ENCODE measurements around the gene TRIM25.

TRIM25 gene

DNA sequence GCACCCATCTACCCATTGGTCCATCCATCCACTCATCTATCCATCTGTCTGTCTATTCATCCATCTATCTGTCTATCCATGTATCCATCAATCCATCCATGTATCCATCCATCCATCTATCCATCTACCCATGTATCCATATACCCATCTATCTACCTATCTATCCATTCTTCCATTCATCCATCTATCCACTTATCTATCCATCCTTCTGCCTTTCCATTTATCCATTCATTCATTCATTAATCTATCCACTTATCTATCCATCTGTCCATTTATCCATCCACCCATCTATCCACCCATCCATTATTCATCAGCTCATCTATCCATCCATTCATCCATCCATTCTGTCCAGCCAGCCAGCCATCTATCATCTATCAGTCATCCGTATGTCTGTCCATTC lies 21.5 kb downstream of the TRIM25 start:
- DNase-seq = no peak

DNA sequence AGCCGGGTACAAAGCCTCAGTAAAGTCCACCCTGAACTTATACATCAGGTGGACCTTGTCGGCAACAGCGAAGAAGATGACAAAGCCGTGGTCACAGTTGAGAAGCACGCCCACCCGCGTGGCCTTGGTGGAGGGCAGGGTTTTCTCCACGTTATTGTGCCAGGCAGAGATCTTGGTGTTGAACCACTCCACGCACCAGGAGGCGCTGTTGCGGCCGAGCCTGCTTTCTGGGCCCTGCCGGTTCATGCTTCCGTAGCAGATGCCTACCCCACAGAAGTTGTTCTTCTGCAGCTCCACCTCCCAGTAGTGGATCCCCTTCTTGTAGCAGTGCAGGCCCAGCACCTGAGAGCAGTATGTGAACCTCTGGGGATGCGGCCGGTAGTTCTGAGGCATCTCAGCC lies 22.1 kb downstream of the TRIM25 start:
- no peak for DNase-seq

DNA sequence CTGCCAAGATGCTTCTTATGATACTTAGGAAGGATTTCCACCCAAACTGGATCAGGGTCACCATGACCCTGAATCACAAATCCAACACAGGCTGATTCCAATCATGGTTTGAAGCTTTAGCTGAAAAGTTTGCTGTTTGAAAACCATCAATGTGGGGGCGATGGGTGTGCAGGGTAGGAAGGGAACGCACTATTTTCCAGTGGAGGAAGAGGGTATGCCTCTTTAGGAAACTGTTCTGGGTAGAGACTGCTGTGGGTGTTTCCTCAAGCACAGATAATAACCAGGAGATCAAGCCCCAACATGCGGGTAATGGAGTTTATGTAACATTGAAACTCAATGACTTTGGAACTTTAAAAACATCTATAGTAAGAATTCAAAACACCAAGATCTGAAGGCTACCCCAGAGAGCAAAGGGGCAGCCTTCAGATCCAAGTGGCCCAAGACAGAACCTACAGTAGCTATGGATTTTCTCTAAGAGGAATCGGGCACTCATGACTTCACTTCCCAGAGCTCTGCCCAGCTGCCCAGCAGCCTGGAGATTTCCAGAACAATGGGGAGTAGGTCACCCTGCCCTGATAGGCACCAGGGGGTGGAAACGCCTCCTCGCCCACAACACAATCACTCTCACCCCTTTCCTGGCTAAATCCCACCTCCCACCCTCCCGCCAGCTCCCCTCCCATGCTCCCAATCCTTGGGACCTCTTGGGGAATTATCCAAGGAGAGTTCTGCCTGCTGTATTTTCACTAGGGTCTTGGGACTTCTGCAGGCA lies 22.8 kb downstream of the TRIM25 start:
- no peak for DNase-seq

DNA sequence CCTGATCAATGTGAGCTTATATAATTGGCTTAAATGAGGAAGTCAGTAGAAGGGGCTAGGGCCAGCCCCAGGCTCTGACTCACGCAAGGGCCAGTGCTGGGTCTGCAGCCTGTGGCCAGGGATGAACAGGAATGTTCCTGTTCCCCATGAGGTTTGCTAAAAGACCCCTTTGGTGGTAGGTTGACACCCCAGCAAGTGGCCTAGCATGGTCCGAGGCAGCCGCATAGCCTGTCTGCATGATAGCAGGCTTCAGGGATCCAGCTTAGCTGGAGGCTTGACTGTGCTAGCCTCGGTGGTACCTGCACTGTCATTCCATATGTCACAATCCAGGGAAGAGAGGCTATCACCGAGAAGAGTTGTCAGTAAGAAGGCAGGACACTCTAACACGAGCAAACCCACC lies 23.5 kb downstream of the TRIM25 start:
- DNase-seq = no peak

DNA sequence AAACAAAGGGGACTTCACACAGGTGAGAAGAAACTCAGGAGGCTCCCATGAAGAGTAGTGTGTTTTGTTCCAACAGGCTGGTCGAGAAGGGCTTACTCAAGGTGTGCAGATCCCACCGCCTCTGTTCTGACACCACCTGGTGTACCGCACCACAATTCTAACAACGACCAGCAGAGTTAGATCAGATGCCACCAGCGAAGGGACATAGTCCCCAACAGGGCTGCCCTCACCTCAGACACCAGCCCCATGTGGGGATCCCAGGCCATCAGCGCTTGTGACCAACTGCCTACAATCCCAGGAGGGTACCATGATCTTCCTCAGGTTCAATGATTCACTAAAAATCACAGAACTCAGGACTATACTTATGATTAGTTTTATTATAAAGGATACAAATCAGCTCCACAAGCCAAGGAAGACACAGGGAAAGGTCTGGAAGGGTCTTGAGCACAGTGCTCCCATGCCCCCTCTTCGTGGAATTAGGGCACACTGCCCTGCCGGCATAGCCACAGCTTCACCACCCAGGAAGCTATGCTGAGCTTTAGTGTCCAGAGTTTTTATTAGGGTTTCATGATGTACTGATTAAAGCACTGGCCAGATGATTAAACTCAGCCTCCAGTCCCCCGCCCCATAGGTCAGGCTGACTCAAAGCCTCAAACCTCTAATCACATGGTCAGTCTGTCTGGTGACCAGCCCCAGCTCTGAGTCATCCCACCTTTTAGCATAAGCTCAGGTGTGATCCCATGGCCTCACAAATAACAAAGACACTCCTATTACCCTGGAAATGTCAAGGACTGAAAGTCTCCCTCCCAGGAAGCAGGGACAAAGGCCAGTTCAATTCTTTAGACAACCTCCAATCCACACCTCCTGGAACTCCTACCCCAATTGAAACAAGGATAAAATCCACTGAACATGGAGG lies 26.0 kb downstream of the TRIM25 start:
- DNase-seq = no peak

DNA sequence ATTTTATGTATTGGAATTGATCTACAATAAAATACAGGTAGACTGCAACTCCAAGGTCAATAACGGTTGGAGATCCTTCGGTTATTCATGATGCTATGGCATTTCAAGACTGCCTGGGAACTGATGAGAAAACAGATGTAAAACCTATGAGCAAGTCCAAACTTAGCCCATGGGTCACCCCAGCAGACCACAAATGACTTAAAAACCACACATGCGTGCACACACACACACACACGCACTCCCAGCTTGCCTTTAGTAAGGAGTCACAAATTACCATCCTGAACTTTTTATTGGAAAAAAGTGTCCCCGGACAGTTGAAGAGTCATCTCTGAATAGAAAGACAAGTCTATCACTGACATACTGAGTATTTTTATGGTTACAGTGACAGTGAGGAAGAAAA lies 26.7 kb downstream of the TRIM25 start:
- no peak for DNase-seq

DNA sequence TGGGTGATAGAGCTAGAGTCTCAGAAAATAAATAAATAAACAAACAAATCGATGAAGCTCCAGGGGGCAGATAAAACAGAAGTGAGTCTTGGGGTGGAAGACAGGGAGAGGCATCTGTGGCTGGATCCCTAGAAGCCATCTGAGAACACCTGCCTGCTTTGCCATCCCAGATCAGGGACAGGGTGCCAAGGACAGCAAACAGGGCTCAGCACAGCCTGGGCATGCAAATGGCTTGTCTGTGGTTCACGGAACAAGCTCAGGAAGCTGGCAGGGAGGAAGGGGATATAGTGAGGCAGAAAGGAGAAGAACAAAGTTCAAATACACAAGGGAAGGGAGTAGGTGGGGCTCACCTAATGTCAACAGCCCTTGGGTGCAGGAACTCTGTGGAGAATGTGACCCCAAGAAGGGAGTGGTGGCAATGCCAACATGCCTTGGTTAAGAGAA lies 27.5 kb downstream of the TRIM25 start:
- DNase-seq = no peak

DNA sequence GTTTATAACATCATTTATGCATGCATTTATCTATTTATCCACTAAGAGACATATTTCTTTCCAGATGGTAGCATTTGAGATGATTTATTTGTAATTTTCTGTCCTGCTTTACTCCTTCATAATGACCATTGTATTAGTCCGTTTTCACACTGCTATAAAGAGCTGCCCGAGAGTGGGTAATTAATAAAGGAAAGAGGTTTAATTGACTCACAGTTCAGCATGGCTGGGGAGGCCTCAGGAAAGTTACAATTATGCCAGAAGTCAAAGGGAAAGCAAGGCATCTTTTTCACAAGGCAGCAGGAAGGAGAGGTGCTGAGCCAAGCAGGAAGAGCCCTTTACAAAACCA lies 28.6 kb downstream of the TRIM25 start:
- no peak for DNase-seq

DNA sequence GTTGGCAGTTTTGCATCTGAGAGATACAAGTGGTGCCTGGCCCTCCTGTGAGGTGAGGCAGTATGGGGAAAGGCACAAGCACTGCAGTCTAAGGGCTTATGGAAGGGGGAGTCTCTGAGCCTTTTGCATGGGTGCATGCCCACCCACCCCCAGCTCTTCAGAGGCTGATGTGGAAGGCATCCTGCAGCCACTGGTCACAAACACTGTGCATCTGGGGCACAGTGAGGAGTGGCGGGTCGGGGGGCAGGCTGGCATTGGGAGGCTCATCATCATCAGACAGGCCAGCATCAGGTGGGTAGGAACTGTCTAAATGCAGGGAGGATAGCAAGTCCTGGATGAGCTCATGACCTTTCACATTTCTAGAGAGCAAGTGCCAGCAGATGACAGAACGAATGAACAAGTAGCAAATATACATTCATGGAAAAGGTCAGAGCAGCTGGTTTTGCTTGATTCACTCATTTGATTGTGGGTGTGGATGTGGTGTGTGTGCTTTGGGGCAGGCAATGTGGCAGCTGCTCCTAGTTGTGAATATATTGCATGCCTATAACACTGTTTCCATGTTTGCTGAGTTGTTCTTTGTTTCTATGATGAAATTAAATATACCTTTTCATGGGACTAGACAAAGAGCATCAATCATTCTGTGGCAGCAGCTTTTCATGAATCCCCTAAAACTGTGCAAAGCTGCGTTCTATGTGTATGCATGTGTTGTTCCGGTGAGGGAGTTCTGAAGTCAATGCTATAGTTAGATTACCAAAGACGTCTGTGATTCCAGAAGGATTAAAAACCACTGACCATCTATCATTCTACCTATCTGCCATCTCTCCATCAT lies 29.2 kb downstream of the TRIM25 start:
- DNase-seq = no peak

DNA sequence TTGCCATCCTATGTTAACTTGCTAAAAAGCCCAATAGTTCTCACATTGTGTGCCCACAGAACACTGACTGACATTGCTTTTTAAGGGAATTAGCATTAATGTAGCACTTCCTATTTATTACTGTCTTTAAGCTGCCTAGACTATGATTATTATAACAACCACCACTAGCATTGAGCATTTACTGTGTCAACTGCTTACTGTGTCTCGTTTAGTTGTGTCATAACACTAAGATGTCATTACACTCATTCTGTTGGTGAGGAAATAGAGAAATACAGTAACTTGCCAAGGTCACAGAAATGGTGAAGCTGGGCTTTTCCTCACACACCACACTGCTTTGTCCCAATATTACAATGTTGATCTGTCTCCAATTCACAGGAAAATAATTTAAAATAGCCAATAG lies 30.2 kb downstream of the TRIM25 start:
- no peak for DNase-seq

DNA sequence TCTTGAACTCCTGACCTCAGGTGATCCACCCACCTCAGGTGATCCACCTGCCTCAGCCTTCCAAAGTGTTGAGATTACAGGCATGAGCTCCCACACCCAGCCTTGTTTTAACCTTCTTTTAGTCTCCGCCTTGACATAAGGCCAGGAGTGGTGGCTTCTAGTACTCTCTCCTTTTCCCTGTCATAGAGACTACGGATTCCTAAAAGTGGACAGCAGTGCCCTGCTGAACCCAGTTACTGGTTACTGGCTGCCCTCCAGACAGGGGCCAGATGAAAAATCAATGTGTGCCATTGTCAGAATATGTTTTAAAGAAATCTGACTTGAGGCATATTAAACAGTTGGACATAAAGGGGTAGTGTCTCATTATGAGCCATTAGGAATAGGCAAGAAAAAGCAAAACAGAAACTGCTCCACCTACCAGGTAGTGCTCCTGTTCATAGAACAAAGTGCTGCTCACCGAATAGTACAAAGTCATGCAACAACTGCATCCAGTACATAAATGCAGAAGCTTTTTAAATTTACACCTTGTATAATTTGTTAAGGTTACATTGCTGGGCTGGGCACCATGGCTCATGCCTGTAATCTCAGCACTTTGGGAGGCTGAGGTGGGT lies 32.1 kb downstream of the TRIM25 start:
- no peak for DNase-seq

DNA sequence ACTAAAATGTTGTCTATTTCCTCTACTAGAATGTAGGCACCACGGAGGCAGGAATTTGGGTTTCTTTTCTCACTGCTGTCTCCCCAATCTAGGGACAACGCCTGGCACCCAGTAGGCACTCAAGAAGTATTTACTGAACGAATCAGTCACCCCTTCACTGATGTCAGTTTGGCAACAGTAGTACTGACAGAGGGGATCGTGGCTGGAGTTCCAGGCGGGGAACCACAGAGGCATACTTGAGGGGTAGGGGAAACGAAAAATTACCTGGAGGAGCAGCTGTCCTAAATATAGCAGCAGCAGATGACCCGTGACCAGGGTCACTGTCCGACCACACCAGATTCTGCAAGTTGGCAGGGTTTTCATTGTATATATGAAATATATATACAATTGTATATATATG lies 33.3 kb downstream of the TRIM25 start:
- DNase-seq = no peak

DNA sequence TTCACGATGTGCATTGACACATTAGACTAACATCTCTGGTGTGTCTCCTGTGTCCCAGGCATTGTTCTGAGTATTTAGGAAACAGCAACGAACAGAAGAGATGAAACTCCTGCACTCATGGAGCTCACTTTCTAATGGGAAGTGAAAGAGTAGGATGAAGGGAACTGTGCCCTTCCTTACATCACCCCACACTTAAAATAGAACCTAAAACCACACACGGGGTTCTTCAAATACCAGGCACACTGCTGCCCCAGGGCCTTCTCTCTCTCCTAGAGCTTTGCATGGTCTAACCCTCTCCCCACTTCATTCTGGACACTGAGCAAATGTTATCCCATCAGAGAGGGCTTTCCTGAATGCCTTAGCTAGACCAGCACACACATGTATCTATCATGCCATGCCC lies 33.7 kb downstream of the TRIM25 start:
- no peak for DNase-seq

DNA sequence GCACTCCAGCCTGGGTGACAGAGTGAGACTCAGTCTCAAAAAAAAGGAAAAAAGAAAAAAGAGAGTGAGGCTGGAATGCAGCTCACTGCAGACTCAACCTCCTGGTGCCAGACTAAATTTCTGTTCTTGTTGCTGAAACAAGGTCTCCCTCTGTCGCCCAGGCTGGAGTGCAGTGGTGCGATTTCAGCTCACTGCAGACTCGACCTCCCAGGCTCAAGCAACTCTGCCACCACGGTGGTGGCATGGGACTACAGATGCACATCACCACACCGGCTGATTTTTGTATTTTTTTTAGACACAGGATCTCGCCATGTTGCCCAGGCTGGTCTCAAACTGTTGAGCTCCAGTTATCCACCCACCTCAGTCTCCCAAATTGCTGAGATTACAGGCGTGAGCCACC lies 34.6 kb downstream of the TRIM25 start:
- DNase-seq = no peak

DNA sequence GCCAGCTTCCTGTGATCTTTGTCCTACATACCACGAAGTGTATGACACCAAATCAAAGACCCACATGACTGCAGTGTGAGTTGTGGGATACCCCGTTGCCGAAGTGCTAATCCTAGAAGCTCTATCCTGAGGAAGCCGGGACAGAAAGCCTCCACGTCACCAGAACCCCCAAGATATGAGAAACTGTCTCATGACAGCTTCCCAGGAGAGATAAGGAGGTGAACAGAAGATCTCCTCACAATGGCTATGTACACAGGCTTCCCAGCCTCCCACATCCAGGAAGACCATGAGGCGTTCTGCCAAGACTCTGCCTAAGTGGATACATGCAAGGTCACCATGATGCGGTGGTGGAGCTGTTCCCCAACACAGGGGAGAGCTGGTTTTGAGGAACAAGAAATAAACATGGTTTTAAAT lies 37.1 kb downstream of the TRIM25 start:
- no peak for DNase-seq

DNA sequence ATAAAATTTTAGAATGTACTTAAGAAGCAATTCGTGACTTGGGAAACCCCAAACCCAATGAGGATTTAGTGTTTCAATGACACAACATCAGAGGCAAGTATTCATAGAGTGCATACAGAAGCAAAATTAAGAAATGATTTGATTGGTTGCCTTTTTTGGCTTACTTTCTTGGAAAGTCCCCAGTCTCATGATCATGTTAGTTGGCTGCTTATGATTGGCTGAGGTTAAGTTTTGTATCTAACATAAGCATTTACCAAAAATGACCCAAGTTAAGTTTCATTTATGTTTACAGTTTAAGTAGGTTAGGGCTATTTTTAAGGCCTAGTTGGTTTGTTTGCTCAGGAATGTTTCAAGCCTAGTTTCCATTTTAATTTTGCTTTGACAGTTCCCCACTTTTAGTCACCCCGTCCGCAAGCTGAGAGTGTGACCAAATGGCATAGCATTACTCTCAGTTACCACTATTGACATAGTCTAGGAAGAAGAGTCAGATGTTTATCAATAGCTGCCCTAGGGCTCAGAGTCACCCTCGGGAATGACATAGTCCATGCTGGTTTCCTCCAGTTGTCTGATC lies 43.7 kb downstream of the TRIM25 start:
- DNase-seq = no peak

DNA sequence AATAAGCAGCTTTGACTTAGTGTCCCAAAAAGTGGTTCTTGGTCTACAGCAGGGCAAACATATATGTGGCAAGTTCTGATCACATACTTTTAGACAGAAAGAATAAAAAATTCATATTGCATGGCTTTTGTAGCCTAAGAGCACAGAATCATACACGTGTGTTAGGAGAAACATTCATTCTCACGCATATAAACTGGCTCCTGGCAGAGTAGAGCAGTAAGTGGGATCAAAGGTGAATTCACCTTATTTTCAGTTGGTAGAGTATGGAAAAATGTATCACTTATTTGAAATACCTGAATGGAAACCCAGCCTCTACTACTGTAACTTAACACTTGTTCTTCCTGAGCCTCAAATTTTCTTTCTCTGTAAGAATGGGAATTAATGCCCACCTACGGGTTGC lies 45.1 kb downstream of the TRIM25 start:
- no peak for DNase-seq

DNA sequence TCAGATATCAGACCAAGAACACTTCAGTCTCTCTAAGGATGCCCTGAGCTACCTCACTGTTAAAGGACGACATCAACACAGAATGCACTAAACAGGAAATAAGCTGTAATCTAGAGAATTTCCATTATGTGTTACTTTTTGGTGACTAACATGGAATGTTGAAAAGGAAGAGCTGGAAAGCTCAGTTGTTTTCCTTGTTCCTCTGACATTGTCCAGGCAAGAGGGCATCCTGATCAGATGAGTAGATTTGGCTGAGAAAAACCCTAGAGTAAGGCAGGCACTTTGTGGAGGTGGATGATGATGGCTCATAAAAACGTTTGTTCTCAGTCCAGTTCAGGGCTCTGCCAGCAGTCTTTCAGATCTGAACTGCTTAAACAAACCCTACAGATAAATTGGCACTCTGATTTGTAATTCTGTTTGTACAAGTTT lies 45.9 kb downstream of the TRIM25 start:
- no peak for DNase-seq

DNA sequence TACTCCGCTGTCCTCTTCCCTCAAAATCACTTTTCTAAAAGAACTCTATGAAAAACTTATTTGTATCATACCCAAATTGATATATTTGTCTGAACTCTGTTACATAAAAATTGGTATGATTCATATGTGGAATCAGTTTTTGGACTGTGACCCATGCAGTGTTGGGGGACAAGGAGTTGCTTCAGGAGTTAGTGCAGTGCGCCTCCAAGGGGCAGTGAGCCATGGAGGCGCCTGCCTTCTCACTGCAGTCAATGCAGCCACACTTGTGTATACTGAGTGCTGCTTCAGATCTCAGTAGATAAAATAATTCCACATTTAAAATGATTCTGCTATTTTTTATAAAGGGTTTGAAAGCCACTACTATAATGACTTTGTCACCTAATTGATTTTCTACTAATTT lies 47.4 kb downstream of the TRIM25 start:
- no peak for DNase-seq

DNA sequence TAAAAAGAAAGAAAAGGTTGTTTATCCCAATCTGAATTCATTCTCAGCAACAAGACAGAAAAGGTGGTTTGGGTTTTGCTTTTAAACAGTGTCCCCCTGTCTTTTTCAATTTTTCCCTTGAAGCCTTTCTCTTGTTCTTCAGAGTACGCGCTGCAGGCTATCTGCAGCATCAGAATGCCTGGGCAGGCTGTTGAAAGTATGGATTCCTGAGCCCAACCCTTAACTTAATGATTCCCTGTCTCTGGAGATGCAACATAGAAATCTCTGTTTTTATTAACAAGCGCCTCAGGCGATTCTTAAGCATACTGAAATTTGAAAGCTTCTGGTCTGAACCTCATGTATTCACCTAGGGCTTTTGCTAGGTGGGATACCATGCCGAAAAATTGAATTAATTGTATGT lies 47.8 kb downstream of the TRIM25 start:
- no peak for DNase-seq

DNA sequence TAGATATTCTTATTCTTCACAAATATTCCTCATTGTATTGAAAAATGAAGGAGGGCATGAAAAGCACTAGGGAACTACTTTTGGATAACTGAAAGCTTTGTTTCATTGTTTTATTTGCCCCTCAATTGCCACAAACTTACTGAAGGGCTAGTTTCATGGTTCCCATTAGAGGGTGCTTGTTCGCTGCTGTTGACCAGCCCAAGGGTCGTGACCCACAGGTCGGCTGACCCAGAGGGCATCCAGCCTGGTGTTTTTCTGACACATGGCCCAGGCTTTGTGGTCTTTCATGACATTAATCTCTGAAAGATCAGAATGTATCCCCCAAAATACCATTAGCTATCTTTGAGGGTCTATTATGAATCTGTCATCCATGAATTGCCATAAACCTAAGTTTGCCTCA lies 49.9 kb downstream of the TRIM25 start:
- DNase-seq = no peak

DNA sequence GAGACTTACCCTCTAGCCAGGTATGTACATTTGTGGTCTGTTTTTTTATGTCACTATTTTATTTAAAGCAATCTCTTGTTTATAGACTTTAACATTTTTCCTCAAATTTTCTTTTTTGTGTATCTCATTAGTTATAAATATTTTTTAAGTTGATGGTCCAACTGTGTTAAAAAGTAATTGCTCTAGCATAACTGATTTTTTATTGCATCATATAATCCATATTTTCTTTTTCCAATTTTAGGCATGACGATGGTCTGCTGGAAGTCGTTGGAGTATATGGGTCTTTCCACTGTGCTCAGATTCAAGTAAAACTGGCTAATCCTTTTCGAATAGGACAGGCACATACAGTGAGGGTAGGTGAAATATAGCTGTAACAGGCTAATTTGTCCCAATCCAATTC lies 52.0 kb downstream of the TRIM25 start:
- no peak for DNase-seq

DNA sequence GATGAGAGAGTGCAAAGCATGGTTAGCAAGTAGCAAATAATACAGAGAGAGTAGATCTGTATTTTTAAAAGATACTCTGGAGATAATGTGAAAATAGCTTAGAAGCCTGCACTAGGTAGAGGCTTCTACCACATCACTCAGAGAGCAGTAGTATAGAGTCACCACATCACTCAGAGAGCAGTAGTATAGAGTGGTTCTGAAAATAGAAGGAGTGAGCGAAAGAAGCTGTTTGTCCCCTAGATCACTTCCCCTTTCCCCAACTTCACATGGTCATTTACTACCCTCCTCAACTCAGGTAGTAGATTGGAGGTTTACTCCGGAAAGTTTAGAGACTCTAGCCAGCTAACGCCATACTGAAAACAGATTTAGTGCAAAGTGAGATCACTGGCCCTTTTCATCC lies 62.8 kb downstream of the TRIM25 start:
- DNase-seq = no peak

Measured in NCI-H2107 (cell line).